Parathyroid adenoma (tissue), 2 donors: ENCODE data around the gene ADGRF5.

Experiments
- H2AFZ ChIP-seq: fragments of 300-600 bp; sonication (generic); one replicate; pipeline ENCODE4 v1.7.0; 2017; ENCODE audit warnings: antibody characterized with exemption, mild to moderate bottlenecking
- H3K27ac ChIP-seq: fragments of 300-600 bp; sonication (generic); one replicate; pipeline ENCODE4 v1.7.0; 2017
- H3K27me3 ChIP-seq: fragments of 300-600 bp; sonication (generic); one replicate; pipeline ENCODE4 v1.7.0; 2017; ENCODE audit warnings: low read length; ENCODE audit not compliant: control insufficient read depth, insufficient read depth
- H3K36me3 ChIP-seq: fragments of 300-600 bp; sonication (generic); one replicate; pipeline ENCODE4 v1.7.0; 2017; ENCODE audit warnings: low read length; ENCODE audit not compliant: control insufficient read depth, insufficient read depth
- H3K4me1 ChIP-seq: fragments of 300-600 bp; sonication (generic); one replicate; pipeline ENCODE4 v1.7.0; 2017; ENCODE audit warnings: control low read depth
- H3K4me2 ChIP-seq: fragments of 300-600 bp; sonication (generic); one replicate; pipeline ENCODE4 v1.7.0; 2017; ENCODE audit warnings: low read length
- H3K4me3 ChIP-seq: fragments of 300-600 bp; sonication (generic); one replicate; pipeline ENCODE4 v1.7.0; 2017; ENCODE audit warnings: low read depth, low read length
- H3K79me2 ChIP-seq: fragments of 300-600 bp; sonication (generic); one replicate; pipeline ENCODE4 v1.7.0; 2017; ENCODE audit warnings: control low read depth
- H3K9ac ChIP-seq: fragments of 300-600 bp; sonication (generic); one replicate; pipeline ENCODE4 v1.7.0; 2017; ENCODE audit warnings: mild to moderate bottlenecking
- H3K9me3 ChIP-seq: fragments of 300-600 bp; sonication (generic); one replicate; pipeline ENCODE4 v1.7.0; 2017; ENCODE audit warnings: low read length; ENCODE audit not compliant: control insufficient read depth
- CTCF ChIP-seq: fragments of 300-600 bp; sonication (generic); IDR thresholded peaks from one replicate; pipeline ENCODE4 v1.7.0; 2017; ENCODE audit warnings: antibody characterized with exemption, mild to moderate bottlenecking
- donor health status: primary hyperparathyroidism.

Gene ADGRF5

GRCh38 chr6:46932526-46933319, 11.0 kb upstream of the ADGRF5 start:
- no peak for TF ChIP-seq CTCF
- Histone ChIP-seq H3K4me3 (no peak overlapping the region), H3K79me2 (peaks cover 2% of the 10 kb centered on the region), H3K9me3 (no peaks in the 10 kb centered on the region), H3K9ac (no peak overlapping the region), H3K27ac (peak overlapping the region; percentile 58), H3K36me3 (no peaks in the 10 kb centered on the region), H3K4me1 (peaks cover 11% of the 10 kb centered on the region), H3K27me3 (no peaks in the 10 kb centered on the region), H2AFZ (no peak overlapping the region), H3K4me2 (no peak overlapping the region)

GRCh38 chr6:46931416-46931815, 9.7 kb upstream of the ADGRF5 start:
- Histone ChIP-seq H3K27me3 (no peaks in the 10 kb centered on the region), H3K4me1 (peaks cover 11% of the 10 kb centered on the region), H3K4me2 (no peak overlapping the region), H2AFZ (peak overlapping the region; percentile 25), H3K9me3 (no peaks in the 10 kb centered on the region), H3K36me3 (no peaks in the 10 kb centered on the region), H3K4me3 (no peak overlapping the region), H3K79me2 (peaks cover 2% of the 10 kb centered on the region), H3K9ac (no peak overlapping the region), H3K27ac (peak overlapping the region; percentile 37)
- TF ChIP-seq CTCF, result no peak

GRCh38 chr6:46930331-46930730, 8.6 kb upstream of the ADGRF5 start:
- Histone ChIP-seq H3K4me1 (peaks cover 9% of the 10 kb centered on the region), H2AFZ (no peak overlapping the region), H3K9ac (no peak overlapping the region), H3K27ac (no peak overlapping the region), H3K4me2 (no peak overlapping the region), H3K79me2 (peaks cover 2% of the 10 kb centered on the region), H3K27me3 (no peaks in the 10 kb centered on the region), H3K36me3 (no peaks in the 10 kb centered on the region), H3K9me3 (no peaks in the 10 kb centered on the region), H3K4me3 (no peak overlapping the region)
- no peak for TF ChIP-seq CTCF

GRCh38 chr6:46927066-46927465, 5.3 kb upstream of the ADGRF5 start:
- H3K4me2 ChIP-seq, result no peak overlapping the region
- TF ChIP-seq CTCF, result no peak
- no peak overlapping the region for H3K9ac ChIP-seq
- no peak overlapping the region for H2AFZ ChIP-seq
- H3K27ac ChIP-seq, result no peak overlapping the region
- H3K36me3 ChIP-seq, result no peaks in the 10 kb centered on the region
- peaks cover 2% of the 10 kb centered on the region for H3K79me2 ChIP-seq
- H3K9me3 ChIP-seq, result no peaks in the 10 kb centered on the region
- H3K4me3 ChIP-seq, result no peak overlapping the region
- peaks cover 7% of the 10 kb centered on the region for H3K4me1 ChIP-seq
- no peaks in the 10 kb centered on the region for H3K27me3 ChIP-seq

GRCh38 chr6:46926481-46926880, 4.7 kb upstream of the ADGRF5 start:
- no peak overlapping the region for H3K9ac ChIP-seq
- TF ChIP-seq CTCF, result no peak
- no peak overlapping the region for H3K4me3 ChIP-seq
- H3K79me2 ChIP-seq, result peaks cover 2% of the 10 kb centered on the region
- no peak overlapping the region for H3K27ac ChIP-seq
- H3K4me1 ChIP-seq, result peaks cover 7% of the 10 kb centered on the region
- no peaks in the 10 kb centered on the region for H3K27me3 ChIP-seq
- no peak overlapping the region for H3K4me2 ChIP-seq
- no peaks in the 10 kb centered on the region for H3K9me3 ChIP-seq
- H3K36me3 ChIP-seq, result no peaks in the 10 kb centered on the region
- no peak overlapping the region for H2AFZ ChIP-seq
